ENCODE data around the gene FGGY. TPM values are rescaled to one million over a fixed set of nuclear protein-coding genes. Genes with fewer than 3 reads are reported as not detected.

Gene FGGY
- total RNA-seq, 2 experiments from 2014 or later, result 8.5 to 9.4 TPM

- H3K27me3 Mint-ChIP-seq (ENCODE audit: low read depth), result no peaks in the 10 kb centered on the region
- DNase-seq (no peak), ATAC-seq (no peak)
- no peaks in the 10 kb centered on the region for H3K4me1 Mint-ChIP-seq (ENCODE audit: low read depth)
- no peaks in the 10 kb centered on the region for H3K36me3 Mint-ChIP-seq (ENCODE audit: low read depth)
- no peak overlapping the region for H3K4me3 Mint-ChIP-seq
- H3K9me3 Mint-ChIP-seq (ENCODE audit: insufficient read depth), result no peaks in the 10 kb centered on the region
- no peak overlapping the region for H3K27ac Mint-ChIP-seq
- CTCF ChIA-PET, result interaction anchor here (1.7 to 2.5 kb wide), 2 partner anchors 11 to 199 kb away, joined by 5 to 9 read pairs; no protein-coding TSS in a partner anchor
- POLR2A ChIA-PET, result no interaction called here
Measured at GRCh38 chr1:59748123-59748522, 451.2 kb downstream of the FGGY start.

GRCh38 chr1:59750328-59751003 lies 453.6 kb downstream of the FGGY start:
- Mint-ChIP-seq H3K36me3 (ENCODE audit: low read depth) (no peaks in the 10 kb centered on the region), H3K4me1 (ENCODE audit: low read depth) (no peaks in the 10 kb centered on the region), H3K9me3 (ENCODE audit: insufficient read depth) (no peaks in the 10 kb centered on the region), H3K4me3 (no peak overlapping the region), H3K27me3 (ENCODE audit: low read depth) (no peaks in the 10 kb centered on the region), H3K27ac (no peak overlapping the region)
- ATAC-seq (no peak), DNase-seq (no peak)
- POLR2A ChIA-PET, result interaction anchor here (1.0 kb wide), 1 partner anchor 17 kb away, joined by 4 read pairs; no protein-coding TSS in a partner anchor
- CTCF ChIA-PET, result interaction anchor here (1.1 to 1.2 kb wide), 2 partner anchors 8 to 9 kb away, joined by 4 to 6 read pairs; no protein-coding TSS in a partner anchor

GRCh38 chr1:59751004-59751395 lies 454.1 kb downstream of the FGGY start:
- no peaks in the 10 kb centered on the region for H3K9me3 Mint-ChIP-seq (ENCODE audit: insufficient read depth)
- DNase-seq (no peak), ATAC-seq (no peak)
- no peak overlapping the region for H3K27ac Mint-ChIP-seq
- H3K4me1 Mint-ChIP-seq (ENCODE audit: low read depth), result no peaks in the 10 kb centered on the region
- H3K36me3 Mint-ChIP-seq (ENCODE audit: low read depth), result no peaks in the 10 kb centered on the region
- H3K27me3 Mint-ChIP-seq (ENCODE audit: low read depth), result no peaks in the 10 kb centered on the region
- ChIA-PET POLR2A (no interaction called here), CTCF (interaction anchor here (1.2 kb wide), 1 partner anchor 8 kb away, joined by 4 read pairs; no protein-coding TSS in a partner anchor)
- no peak overlapping the region for H3K4me3 Mint-ChIP-seq

GRCh38 chr1:59751801-59752200 lies 454.9 kb downstream of the FGGY start:
- DNase-seq, result no peak
- no peaks in the 10 kb centered on the region for H3K36me3 Mint-ChIP-seq (ENCODE audit: low read depth)
- POLR2A ChIA-PET, result interaction anchor here (0.5 kb wide), 1 partner anchor 8 kb away, joined by 3 read pairs; no protein-coding TSS in a partner anchor
- H3K27me3 Mint-ChIP-seq (ENCODE audit: low read depth), result no peaks in the 10 kb centered on the region
- ATAC-seq, result no peak
- H3K9me3 Mint-ChIP-seq (ENCODE audit: insufficient read depth), result no peaks in the 10 kb centered on the region
- H3K27ac Mint-ChIP-seq, result no peak overlapping the region
- H3K4me3 Mint-ChIP-seq, result no peak overlapping the region
- CTCF ChIA-PET, result interaction anchor here (1.2 kb wide), 1 partner anchor 7 kb away, joined by 4 read pairs; no protein-coding TSS in a partner anchor
- H3K4me1 Mint-ChIP-seq (ENCODE audit: low read depth), result no peaks in the 10 kb centered on the region

- ChIA-PET CTCF (no interaction called here), POLR2A (no interaction called here)
- no peaks in the 10 kb centered on the region for H3K36me3 Mint-ChIP-seq (ENCODE audit: low read depth)
- H3K4me3 Mint-ChIP-seq, result no peak overlapping the region
- H3K27me3 Mint-ChIP-seq (ENCODE audit: low read depth), result no peaks in the 10 kb centered on the region
- H3K9me3 Mint-ChIP-seq (ENCODE audit: insufficient read depth), result no peaks in the 10 kb centered on the region
- DNase-seq (no peak), ATAC-seq (no peak)
- H3K4me1 Mint-ChIP-seq (ENCODE audit: low read depth), result no peaks in the 10 kb centered on the region
- H3K27ac Mint-ChIP-seq, result no peak overlapping the region
Measured at GRCh38 chr1:59752556-59753414, 455.9 kb downstream of the FGGY start.

GRCh38 chr1:59755069-59755685 lies 458.3 kb downstream of the FGGY start:
- H3K36me3 Mint-ChIP-seq (ENCODE audit: low read depth), result no peaks in the 10 kb centered on the region

GRCh38 chr1:59757197-59757747 lies 460.4 kb downstream of the FGGY start:
- CTCF ChIA-PET, result interaction anchor here (1.5 to 4.1 kb wide), 2 partner anchors 10 to 59 kb away, joined by 4 to 46 read pairs; no protein-coding TSS in a partner anchor
- Mint-ChIP-seq H3K36me3 (ENCODE audit: low read depth) (no peaks in the 10 kb centered on the region), H3K4me3 (no peak overlapping the region), H3K27me3 (ENCODE audit: low read depth) (no peaks in the 10 kb centered on the region), H3K4me1 (ENCODE audit: low read depth) (peaks cover 4% of the 10 kb centered on the region), H3K9me3 (ENCODE audit: insufficient read depth) (no peaks in the 10 kb centered on the region), H3K27ac (no peak overlapping the region)
- POLR2A ChIA-PET, result no interaction called here
- ATAC-seq (no peak), DNase-seq (no peak)

More at GRCh38 chr1:59755069-59755685, 458.3 kb downstream of the FGGY start:
- Mint-ChIP-seq H3K4me1 (ENCODE audit: low read depth) (peaks cover 4% of the 10 kb centered on the region), H3K27me3 (ENCODE audit: low read depth) (no peaks in the 10 kb centered on the region), H3K27ac (no peak overlapping the region), H3K4me3 (no peak overlapping the region), H3K9me3 (ENCODE audit: insufficient read depth) (no peaks in the 10 kb centered on the region)
- DNase-seq, result no peak
- POLR2A ChIA-PET, result no interaction called here
- no peak for ATAC-seq
- CTCF ChIA-PET, result no interaction called here

- no peak overlapping the region for H3K4me3 Mint-ChIP-seq
- no peaks in the 10 kb centered on the region for H3K9me3 Mint-ChIP-seq (ENCODE audit: insufficient read depth)
- H3K27me3 Mint-ChIP-seq (ENCODE audit: low read depth), result no peaks in the 10 kb centered on the region
- H3K27ac Mint-ChIP-seq, result no peak overlapping the region
- peaks cover 4% of the 10 kb centered on the region for H3K4me1 Mint-ChIP-seq (ENCODE audit: low read depth)
- H3K36me3 Mint-ChIP-seq (ENCODE audit: low read depth), result no peaks in the 10 kb centered on the region
- DNase-seq (peak; percentile 78), ATAC-seq (peak; percentile 85)
- CTCF ChIA-PET, result interaction anchor here (0.6 to 4.1 kb wide), 48 partner anchors 8 to 1244 kb away, joined by 3 to 46 read pairs (median 4); partner anchors contain the start of gene JUN
- POLR2A ChIA-PET, result interaction anchor here (1.0 to 1.4 kb wide), 2 partner anchors 837 to 976 kb away, joined by 3 to 6 read pairs; partner anchors contain the start of gene JUN
Measured at GRCh38 chr1:59759156-59759925, 462.4 kb downstream of the FGGY start.

- POLR2A ChIA-PET, result no interaction called here
- DNase-seq (no peak), ATAC-seq (no peak)
- no peak overlapping the region for H3K27ac Mint-ChIP-seq
- H3K27me3 Mint-ChIP-seq (ENCODE audit: low read depth), result no peaks in the 10 kb centered on the region
- H3K4me3 Mint-ChIP-seq, result no peak overlapping the region
- H3K4me1 Mint-ChIP-seq (ENCODE audit: low read depth), result peaks cover 4% of the 10 kb centered on the region
- H3K36me3 Mint-ChIP-seq (ENCODE audit: low read depth), result no peaks in the 10 kb centered on the region
- no peaks in the 10 kb centered on the region for H3K9me3 Mint-ChIP-seq (ENCODE audit: insufficient read depth)
- CTCF ChIA-PET, result interaction anchor here (0.7 to 4.1 kb wide), 3 partner anchors 63 to 189 kb away, joined by 3 to 46 read pairs (median 5); no protein-coding TSS in a partner anchor
Measured at GRCh38 chr1:59761443-59761842, 464.5 kb downstream of the FGGY start.

GRCh38 chr1:59763418-59763817 lies 466.5 kb downstream of the FGGY start:
- DNase-seq, result no peak
- Mint-ChIP-seq H3K36me3 (ENCODE audit: low read depth) (no peaks in the 10 kb centered on the region), H3K9me3 (ENCODE audit: insufficient read depth) (no peaks in the 10 kb centered on the region), H3K4me1 (ENCODE audit: low read depth) (peaks cover 4% of the 10 kb centered on the region), H3K27ac (no peak overlapping the region), H3K4me3 (no peak overlapping the region), H3K27me3 (ENCODE audit: low read depth) (no peaks in the 10 kb centered on the region)
- ATAC-seq, result no peak
- ChIA-PET POLR2A (no interaction called here), CTCF (interaction anchor here (0.5 kb wide), 1 partner anchor 1294 kb away, joined by 3 read pairs; no protein-coding TSS in a partner anchor)

Data from activated CD8-positive, alpha-beta T cell treated with anti-CD3 and anti-CD28 coated beads, Interleukin-2, amount 10 ng/mL, durations not matched to agents 7 days and 5 days (primary cell).